ENCODE measurements around the gene SRC.
"Not testable (repeated sequence)": the region's sequence is repeated elsewhere in the genome, so short reads cannot be mapped to it uniquely, and the experiment has no call there.

SRC gene

DNA sequence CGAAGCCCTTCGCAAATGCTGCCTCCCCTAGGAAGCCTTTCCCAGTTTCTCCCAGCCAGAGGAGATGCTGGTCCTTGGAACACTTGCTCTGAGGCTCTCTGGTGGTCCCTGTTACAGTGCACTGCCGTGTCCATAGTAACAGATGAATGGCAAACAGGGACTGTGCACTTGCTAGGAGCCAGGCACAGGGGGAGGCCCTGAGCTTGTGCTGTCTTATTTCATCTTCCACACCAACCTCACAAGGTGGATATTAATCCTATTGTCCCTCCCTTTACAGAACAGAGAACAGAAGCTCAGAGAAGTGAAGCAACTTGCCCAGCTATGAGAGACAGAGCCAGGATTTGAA lies 19.0 kb downstream of the SRC start:
- DNase-seq, result no peak

DNA sequence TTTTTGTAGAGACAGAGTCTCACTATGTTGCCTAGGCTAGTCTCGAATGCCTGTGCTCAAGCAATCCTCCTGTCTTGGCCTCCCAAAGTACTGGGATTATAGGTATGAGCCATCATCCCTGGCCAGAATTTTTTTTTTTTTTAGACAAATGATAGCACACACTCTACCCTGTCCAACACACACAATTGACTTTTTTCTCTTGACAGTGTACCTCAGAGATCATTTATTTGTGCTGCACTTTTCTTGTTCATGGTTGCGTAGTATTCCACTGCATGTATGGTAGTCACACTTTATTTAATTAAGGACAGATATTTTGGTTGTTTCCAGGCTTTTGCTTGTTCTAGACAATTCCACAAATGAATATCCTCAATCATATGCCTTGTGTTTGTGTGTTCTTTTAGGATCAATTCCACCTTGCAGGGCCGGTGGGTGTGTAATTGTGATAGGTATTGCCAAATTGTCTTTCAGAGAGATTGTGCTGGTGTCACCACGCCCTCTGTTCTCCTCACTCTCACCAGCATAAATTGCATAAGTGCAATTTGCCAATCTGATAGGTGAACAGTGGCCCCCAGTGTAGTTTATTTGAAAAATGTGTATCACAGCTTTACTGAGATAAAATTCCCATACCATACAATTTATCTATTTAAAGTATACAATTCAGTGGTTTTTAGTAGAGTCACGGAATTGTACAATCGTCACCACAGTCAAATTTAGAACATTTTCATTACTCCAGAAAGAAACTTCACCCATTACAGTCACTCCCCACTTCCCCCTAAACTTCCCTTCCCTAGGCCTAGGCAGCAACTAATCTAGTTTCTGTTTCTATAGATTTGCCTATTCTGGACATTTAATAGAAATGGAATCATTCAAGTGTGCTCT lies 20.1 kb downstream of the SRC start:
- DNase-seq, result no peak

DNA sequence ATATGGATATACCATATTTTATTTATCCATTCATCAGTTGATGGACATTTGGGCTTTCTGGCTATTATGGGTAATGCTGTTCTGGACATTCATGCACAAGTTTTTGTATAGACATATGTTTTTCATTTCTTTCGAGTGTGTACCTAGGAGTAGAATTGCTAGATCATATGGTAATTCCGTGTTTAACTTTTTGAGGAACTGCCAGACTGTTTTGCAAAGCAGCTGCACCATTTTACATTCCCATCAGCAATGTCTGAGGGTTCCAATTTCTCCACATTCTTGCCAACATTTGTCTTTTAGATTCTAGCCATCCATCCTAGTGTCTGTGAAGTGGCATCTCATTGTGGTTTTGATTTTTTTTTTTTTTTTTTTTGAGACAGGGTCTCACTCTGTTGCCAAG lies 20.8 kb downstream of the SRC start:
- no peak for DNase-seq

DNA sequence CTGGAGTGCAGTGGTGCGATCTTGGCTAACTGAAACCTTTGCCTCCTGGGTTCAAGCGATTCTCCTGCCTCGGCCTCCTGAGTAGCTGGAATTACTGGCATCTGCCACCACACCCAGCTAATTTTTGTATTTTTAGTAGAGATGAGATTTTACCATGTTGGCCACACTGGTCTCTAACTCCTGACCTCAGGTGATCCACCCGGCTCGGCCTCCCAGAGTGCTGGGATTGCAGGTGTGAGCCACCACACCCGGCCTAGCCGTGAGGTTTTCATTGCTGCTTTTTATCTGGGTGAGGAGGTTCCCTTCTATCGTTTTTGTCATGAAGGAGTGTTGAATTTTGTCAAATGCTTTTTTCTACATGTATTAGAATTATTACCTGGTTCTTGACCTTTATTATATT lies 23.9 kb downstream of the SRC start:
- no peak for DNase-seq

DNA sequence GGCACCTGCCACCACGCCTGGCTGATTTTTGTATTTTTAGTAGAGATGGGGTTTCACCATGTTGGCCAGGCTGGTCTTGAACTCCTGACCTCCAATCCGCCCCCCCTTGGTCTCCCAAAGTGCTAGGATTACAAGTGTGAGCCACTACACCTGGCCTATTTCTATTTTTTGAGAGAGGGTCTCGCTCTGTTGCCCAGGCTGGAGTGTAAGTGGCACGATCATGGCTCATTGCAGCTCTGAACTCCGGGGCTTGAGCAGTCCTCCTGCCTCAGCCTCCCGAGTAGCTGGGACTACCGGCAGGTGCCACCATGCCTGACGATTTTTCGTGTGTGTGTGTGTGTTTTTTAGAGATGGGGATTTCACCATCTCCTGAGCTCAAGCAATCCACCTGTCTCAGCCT lies 25.9 kb downstream of the SRC start:
- DNase-seq, result not testable (repeated sequence)

DNA sequence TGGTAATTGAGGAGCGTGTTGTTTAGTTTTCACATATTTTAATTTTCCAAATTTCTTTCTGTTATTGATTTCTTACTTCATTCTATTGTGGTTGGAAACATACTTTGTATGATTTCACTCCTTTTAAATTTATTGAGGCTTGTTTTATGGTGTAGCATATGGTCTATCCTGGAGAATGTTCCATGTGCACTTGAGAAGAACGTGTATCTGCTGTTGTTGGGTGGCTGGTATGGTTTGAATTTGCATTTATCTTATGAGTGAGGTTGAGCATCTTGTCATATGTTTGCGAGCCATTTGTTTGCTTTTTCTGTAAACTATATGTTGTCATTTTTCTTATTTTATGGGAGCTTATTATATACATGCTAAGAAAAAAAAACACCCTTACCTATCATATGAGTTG lies 26.5 kb downstream of the SRC start:
- no peak for DNase-seq

DNA sequence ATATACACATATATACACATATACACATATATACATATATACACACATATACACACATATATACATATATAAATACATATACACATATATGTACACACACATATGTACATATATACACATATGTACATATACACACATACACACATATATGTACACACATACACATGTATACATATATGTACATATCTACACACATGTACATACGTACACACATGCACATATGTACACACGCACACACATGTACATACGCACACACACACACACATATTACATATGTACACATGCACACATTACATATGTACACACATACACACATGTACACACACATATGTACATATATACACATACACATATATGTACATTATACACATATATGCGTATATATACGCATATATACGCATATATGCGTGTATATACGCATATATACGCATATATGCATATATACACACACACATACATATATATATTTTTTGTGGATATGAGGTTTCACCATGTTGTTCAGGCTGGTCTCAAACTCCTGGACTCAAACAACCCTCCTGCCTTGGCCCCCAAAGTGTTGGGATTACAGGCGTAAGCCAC lies 27.2 kb downstream of the SRC start:
- no peak for DNase-seq

DNA sequence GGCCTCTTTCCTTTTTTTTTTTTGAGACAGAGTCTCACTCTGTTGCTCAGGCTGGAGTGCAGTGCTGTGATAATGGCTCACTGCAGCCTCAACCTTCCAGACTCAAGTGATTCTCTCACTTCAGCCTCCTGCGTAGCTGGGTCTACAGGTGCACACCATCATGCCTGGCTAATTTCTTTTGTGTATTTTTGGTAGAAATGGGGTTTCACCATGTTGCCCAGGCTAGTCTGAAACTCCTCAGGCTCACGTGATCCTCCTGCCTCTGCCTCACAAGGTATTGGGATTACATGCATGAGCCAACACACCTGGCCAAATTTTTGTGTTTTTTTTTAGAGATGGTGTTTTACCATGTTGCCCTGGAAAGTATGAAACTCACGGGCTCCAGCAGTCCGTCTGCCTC lies 29.3 kb downstream of the SRC start:
- no peak for DNase-seq

DNA sequence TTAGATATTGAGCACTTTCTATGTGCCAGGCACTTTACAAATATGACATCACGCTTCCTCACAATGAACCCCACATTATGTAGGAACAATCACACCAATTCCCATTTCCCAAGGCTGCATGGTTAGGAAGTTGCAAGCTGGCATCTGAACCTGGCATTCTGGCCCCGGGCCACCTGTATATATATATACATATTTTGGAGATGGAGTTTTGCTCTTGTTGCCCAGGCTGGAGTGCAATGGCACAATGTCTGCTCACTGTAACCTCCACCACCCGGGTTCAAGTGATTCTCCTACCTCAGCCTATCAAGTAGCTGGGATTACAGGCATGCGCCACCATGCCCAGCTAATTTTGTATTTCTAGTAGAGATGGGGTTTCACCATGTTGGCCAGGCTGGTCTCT lies 30.4 kb downstream of the SRC start:
- no peak for DNase-seq

DNA sequence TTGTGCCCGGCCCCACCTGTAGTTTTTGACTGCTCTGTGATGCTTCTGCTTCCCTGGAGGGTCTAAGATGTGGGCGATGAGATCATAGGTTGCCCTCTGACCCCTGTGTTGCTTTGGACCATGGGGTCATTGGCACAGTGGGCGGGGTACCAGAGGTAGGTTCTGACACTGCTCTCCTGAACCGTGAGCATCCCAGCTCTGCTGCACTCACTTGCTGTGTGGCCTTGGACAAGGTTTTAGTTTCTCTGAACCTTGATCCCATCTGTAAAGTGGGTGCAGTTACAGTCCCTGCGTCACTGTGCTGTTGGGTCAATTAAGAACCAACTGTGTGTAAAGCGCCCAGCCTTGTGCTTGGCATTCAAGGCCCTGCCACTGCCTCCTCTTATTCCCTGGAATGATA lies 30.9 kb downstream of the SRC start:
- no peak for DNase-seq

DNA sequence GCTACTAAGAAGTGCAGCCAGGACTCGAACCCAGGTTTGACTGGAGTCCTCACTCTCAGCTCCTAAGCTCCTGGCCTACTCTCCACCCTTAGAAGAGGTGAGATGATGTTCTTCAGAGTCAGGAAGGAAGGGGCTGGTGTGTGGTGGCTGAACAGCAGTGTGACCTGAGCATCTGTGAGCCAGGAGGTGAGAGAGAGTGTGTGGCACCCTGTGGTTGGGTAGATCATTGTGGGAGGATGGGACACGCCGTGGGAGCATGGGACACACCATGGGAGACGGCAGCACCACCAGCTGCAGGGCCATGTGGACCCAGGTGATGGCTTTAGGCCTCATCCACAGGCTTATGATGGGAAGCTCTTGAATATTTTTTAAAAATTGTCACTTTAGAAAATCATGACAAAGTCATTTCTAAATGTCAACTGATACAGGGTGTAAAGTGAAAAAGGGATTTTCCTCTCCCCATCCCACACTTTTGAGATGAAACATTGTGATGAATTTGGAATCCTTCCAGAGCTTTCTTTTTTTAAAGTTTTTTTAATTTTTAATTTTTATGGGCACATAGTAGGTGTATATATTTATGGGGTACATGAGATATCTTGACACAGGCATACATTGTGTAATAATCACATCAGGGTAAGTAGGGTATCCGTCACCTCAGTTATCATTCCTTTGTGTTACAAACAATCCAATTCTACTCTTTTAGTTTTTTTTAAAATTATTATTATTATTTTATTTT lies 31.6 kb downstream of the SRC start:
- no peak for DNase-seq

DNA sequence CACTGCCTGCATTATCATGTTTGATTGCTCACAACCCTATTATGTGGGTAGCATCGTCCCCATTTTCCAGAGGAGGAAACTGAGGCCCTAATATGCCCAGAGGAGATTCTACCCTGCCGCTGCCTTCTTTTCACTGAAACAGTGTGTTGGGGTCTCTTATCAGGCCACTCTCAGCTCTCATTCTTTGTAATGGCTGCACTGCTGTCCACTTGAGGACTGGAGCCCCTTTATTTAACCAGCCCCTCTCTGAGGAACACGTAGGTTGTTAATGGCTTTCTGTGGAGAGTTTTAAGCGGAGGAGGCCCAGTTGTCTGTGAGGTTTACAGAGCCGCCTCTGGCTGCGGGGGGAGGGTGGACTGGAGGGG lies 32.5 kb downstream of the SRC start:
- no peak for DNase-seq

DNA sequence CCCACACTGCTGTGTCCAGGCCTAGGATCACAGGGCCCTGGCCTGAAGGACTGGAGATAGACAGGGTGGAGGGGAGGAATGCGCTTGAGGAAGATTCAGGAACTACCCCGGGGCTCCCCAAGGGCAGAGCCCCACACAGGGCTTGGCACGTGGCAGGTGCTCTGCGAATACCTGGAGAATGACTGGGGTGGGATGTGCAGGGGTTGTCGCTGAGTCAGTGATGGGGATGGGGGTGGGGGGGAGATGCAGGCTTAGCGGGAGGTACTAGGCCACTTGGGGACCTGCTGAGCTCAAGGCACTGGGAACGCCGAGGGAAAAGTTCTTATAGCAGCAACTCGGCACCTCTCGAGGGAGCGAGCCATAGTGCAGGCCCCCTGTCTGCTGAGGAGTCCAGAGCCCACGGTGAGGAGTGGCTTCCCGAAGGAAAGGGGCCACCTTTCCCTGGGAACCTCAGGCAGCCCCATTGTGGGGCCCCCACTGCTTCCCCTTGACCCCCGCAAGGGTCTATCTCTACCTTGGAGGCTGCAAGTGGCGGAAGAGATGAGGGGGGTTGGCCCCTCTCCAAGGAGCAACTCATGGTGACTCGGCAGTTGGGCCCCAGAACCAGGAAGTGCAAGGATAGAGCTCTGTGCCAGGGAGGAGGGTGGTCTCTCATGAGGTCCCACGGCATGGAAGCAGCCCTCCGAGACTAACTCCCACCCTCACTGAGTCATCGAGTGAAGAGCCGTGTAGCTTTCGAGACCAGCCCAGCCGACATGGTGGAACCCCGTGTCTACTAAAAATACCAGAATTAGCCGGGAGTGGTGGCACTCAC lies 33.1 kb downstream of the SRC start:
- no peak for DNase-seq

DNA sequence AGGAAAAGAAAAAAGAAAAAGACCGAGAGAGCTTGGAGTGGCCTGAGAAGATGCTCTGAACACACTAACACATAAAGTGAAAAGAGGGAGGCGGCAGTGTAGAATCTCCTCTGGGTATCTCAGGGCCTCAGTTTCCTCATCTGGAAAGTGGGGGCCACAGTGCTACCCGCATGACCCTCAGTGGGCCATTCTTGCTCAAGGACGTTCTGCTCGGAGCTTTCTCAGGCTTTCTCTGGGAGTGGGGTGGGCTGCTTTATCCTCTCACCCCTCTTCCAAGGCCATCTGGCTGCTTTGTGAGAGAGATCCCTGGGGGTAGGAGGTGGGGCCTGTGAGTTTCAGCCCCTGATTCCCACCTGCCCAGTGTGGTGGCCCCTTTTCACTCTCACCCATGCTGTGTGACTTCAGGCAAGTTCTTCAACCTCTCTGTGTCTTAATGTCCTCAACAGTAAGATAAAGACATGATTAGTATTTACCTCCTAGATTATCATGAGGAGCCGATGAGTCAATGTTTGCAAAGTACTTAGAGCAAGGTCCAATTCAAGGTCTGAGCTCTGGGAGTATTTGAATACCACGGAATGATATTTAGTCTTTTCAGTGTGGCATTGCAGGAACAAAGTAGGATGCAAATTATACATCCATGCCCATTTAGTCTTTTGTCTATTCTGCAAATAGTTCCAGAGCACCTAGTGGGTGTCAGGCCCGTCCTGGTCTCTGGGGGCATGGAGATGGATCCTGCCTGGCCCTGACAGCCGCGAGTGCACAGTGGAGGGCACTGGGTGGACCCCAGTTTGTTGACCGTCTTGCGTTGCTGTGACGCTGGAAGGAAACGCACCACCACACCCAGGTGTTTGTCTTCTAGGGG lies 34.3 kb downstream of the SRC start:
- peak in 1 of 2 experiments; percentile 61 for DNase-seq

DNA sequence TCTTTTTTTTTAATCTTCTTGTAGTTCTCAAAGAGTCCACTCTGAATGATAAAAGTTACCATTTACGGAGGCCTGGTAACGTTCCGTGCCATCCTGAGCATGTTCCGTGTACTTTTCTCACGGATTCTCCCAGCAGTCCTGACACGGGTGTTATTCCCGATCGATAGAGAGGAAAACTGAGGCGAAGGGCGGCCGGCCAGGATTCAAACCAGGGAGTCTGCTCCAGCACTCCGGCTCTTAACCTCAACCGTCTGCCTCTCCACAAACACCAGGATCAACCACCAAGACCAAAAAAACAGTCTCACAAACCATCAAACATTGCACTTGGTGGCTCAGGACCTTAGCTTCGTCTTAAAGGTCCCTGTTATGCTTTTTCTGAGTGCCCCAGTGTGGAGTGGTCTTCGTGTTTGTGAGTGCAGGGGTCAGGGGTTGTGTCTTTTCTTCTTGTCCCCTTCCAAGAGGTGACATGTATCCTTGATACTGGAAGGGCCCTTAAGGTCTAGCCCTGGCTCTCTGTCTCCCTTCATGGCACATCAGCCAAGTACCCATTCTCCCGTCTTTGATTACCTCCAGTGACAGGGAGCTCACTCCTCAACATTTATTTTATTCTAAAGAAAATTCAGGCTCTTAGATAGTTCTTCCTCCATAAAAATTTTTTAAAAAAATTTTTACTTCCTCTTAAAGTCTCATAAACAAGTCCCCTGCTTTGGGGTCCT lies 35.1 kb downstream of the SRC start:
- DNase-seq, result no peak

DNA sequence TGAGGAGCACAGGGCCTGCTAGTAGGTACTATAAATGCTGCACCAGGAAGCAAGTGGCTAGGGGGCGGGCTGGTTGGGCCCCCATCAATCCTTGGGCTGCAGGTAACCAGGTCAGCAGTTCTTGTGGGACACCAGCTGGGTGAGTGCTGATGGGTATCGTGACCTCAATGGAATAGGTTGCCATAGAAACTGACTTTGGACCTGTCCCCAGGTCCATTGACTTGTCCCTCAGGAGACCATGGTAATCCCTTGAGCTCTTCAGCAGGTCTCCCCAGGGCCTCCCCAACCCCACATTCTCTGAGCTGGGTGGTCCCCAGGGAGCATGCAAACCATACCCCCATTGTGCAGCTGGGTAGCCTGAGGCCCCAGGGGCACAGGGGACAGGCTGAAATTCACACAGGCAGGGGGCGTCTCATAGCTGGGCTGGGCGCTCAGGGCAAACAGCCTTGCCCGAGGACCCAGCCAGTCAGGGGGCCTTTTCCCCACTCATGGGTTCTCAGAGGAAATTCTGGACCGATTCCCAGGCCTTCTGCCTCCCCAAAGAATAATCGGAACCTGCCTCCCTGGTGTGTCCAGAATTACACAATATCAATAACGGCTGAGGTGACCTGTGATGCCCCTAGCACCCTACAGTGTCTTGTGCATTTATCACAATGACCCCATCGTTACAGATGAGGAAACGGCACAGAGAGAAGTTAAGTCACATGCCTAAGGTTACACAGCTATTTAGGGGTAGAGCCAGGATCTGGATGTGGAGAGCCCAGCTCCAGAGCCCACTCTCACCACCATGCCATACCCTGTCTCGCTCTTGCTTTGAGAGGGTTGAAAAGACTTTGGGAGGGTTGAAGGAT lies 35.9 kb downstream of the SRC start:
- no peak for DNase-seq

DNA sequence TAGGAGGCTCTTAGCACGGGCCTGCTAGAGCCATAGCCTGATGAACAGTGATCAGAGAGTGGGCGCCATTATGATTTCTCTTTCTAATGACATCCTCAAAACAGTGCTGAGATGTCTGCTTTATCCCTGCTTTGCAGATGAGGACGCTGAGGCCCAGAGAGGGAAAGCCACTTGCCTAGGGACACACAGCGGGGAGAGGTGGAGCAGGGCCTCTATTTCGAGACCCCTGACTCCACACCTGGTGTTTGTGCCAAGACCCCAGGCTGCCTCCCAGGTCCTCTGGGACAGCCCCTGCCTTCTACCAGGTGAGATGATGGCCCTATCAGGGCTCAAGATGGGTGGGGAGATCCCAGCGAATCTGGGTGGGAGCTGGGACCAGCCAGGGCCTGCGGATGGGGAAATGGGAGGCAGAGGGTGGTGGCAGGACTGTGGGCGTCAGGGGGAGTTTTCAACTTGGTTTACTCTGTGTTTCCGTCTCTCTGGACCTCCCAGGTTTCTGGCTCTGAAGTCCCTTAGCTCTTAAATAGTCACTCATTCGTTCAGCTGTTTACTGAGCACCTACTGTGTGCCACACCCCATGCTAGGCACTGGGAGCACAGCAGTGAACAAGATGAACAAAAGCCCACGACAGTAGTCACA lies 36.7 kb downstream of the SRC start:
- DNase-seq, result no peak

DNA sequence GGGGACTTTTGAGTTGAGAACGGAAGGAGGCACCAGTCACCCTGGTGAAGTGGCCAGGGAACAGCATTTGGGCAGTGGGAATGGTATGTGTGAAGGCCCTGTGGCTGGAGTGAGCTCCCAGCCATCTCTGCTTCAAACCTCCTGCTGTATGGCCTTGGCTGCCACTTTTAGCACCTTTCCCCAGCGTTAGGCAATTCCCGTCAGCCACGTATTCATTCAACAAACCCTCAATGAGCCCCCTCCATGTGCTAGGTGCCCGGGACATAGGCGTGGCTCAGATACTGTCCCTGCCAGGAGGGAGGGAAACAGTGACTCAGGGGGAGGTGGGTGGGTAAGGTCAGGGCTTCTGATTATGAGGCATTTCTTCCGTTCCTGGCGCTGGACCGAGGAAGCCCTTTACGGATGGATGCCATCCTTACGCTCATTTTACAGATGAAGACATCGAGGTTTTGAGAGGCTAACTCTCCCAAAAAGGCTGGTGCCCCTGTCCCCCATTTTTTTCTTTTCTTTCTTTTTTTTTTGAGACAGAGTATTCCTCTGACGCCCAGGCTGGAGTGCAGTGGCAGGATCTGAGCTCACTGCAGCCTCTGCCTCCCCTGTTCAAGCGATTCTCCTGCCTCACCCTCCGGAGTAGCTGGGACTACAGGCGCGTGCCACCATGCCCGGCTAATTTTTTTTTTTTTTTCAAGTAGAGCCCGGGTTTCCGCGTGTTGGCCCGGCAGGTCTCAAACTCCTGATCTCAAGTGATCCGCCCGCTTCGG lies 37.5 kb downstream of the SRC start:
- DNase-seq, result no peak

DNA sequence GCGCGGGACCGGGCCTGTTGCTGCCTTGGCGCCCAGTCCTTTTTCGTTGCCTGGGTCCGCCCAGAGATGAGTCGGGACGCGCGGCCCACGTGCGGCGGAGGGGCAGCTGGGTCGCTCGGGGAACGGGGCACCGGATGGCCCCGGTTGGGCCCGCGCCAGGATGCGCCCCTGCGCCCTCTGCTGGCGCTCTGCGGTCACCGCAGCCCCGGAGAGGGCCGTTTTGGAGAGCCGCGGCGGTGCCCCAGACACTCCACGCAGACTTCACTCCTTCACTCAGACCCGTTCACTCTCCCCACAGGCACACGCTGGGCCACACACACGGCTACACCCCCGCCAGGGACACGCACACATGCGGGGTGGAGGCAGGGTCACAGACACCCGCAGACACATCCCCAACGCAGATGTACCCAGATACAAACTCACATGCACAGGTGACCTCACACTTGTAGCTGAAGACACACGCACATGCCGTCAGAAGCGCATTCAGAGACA lies 38.8 kb downstream of the SRC start:
- no peak for DNase-seq
